CD14-positive monocyte (primary cell): Measurements from ENCODE around the gene CCN2. TPM values are rescaled to one million over a fixed set of nuclear protein-coding genes. Genes with fewer than 3 reads are reported as not detected.

ENCODE experiments used
- DNase-seq, 3 donors: peaks; one replicate each; pipeline ENCODE4 v3.0.0-alpha.2; 2011 to 2022
- H2AFZ ChIP-seq: 2 replicates; pipeline ENCODE4 v1.6.0; 2012; ENCODE audit warnings: mild to moderate bottlenecking, low read depth, low read length, inconsistent platforms; ENCODE audit not compliant: insufficient read depth, poor library complexity, severe bottlenecking
- H3K27ac ChIP-seq, 2 donors: 1 replicate in 1 of 2; 2 replicates in 1 of 2; pipeline ENCODE4 v1.5.1; 2012 to 2013; ENCODE audit warnings: low read length in 2 of 2, control low read depth in 1 of 2, inconsistent platforms in 1 of 2, low read depth in 1 of 2, mild to moderate bottlenecking in 1 of 2
- H3K27me3 ChIP-seq, 2 donors: one replicate each; pipeline versions ENCODE4 v1.6.0 to v1.6.1; 2011 to 2013; ENCODE audit warnings: low read length in 2 of 2; ENCODE audit not compliant: control insufficient read depth in 2 of 2, insufficient read depth in 2 of 2
- H3K36me3 ChIP-seq, 2 donors: replicated peaks in 1 of 2; 1 replicate in 1 of 2; 2 replicates in 1 of 2; pipeline versions ENCODE4 v1.5.1 to v1.6.1; 2012 to 2013; ENCODE audit warnings: low read length in 2 of 2, control low read depth in 1 of 2, inconsistent platforms in 1 of 2, mild to moderate bottlenecking in 1 of 2; ENCODE audit not compliant: insufficient read depth in 2 of 2, control insufficient read depth in 1 of 2
- H3K4me1 ChIP-seq, 2 donors: 1 replicate in 1 of 2; 2 replicates in 1 of 2; pipeline versions ENCODE4 v1.5.1 to v1.6.1; 2012 to 2013; ENCODE audit warnings: low read length in 2 of 2, control low read depth in 1 of 2, inconsistent platforms in 1 of 2, mild to moderate bottlenecking in 1 of 2, moderate library complexity in 1 of 2; ENCODE audit not compliant: insufficient read depth in 2 of 2, control insufficient read depth in 1 of 2
- H3K4me2 ChIP-seq: replicated peaks from 2 replicates; pipeline ENCODE3; 2012; ENCODE audit warnings: low read length, moderate library complexity, mild to moderate bottlenecking; ENCODE audit not compliant: poor library complexity, severe bottlenecking; ENCODE audit errors: extremely low read depth
- H3K4me3 ChIP-seq, 3 experiments: fragments of 200-600 bp in 1 of 3; sonication (generic) in 1 of 3; replicated peaks in 1 of 3; 1 replicate in 2 of 3; 2 replicates in 1 of 3; pipeline ENCODE4 v1.5.1; 2011 to 2013; ENCODE audit warnings: low read length in 3 of 3, mild to moderate bottlenecking in 3 of 3, control low read depth in 2 of 3, low read depth in 2 of 3, inconsistent platforms in 1 of 3, moderate library complexity in 1 of 3
- H3K79me2 ChIP-seq: 2 replicates; pipeline ENCODE4 v1.6.0; 2012; ENCODE audit warnings: mild to moderate bottlenecking, control low read depth, inconsistent platforms, low read length, moderate library complexity; ENCODE audit not compliant: insufficient read depth
- H3K9ac ChIP-seq: 2 replicates; pipeline ENCODE4 v1.6.0; 2017; ENCODE audit warnings: low read length, mild to moderate bottlenecking; ENCODE audit not compliant: insufficient read depth, poor library complexity, severe bottlenecking
- H3K9me3 ChIP-seq, 2 donors: replicated peaks in 1 of 2; 1 replicate in 1 of 2; 2 replicates in 1 of 2; pipeline versions ENCODE4 v1.5.1 to v1.6.1; 2012 to 2013; ENCODE audit warnings: low read length in 2 of 2, control low read depth in 1 of 2; ENCODE audit not compliant: control insufficient read depth in 1 of 2, insufficient read depth in 1 of 2
- H4K20me1 ChIP-seq: 2 replicates; pipeline ENCODE4 v1.6.0; 2012; ENCODE audit warnings: mild to moderate bottlenecking, low read length, control low read depth, moderate library complexity; ENCODE audit not compliant: insufficient read depth
- H3K27ac Mint-ChIP-seq, 7 donors: one replicate each; pipeline ENCODE4 v1.8.0; 2020; ENCODE audit warnings: mild to moderate bottlenecking in 7 of 7, mixed read lengths in 7 of 7, moderate library complexity in 6 of 7, inconsistent platforms in 2 of 7
- H3K27me3 Mint-ChIP-seq, 3 donors: one replicate each; pipeline ENCODE4 v1.8.0; 2021 to 2022; ENCODE audit warnings: low read depth in 3 of 3, mild to moderate bottlenecking in 3 of 3, mixed read lengths in 3 of 3, moderate library complexity in 3 of 3, inconsistent platforms in 1 of 3
- H3K36me3 Mint-ChIP-seq, 2 donors: one replicate each; pipeline ENCODE4 v1.8.0; 2020; ENCODE audit warnings: mixed read lengths in 2 of 2, inconsistent platforms in 1 of 2, mild to moderate bottlenecking in 1 of 2
- H3K4me1 Mint-ChIP-seq: one replicate; pipeline ENCODE4 v1.8.0; 2020; ENCODE audit warnings: mild to moderate bottlenecking, mixed read lengths
- H3K4me3 Mint-ChIP-seq, 2 donors: one replicate each; pipeline ENCODE4 v1.8.0; 2020; ENCODE audit warnings: mild to moderate bottlenecking in 2 of 2, mixed read lengths in 2 of 2, moderate library complexity in 1 of 2
- H3K9me3 Mint-ChIP-seq, 7 donors: one replicate each; pipeline ENCODE4 v1.8.0; 2020 to 2022; ENCODE audit warnings: mixed read lengths in 7 of 7, mild to moderate bottlenecking in 6 of 7, moderate library complexity in 6 of 7, inconsistent platforms in 2 of 7
- WGBS: methylation state at CpG from one replicate; pipeline ENCODE4 v1.1.5; 2013; ENCODE audit warnings: missing lambda C conversion rate; ENCODE audit not compliant: insufficient coverage; 5-methylcytosine and 5-hydroxymethylcytosine counted together
- intact Hi-C, 2 donors: fragments of 100-400 bp; cut with micrococcal nuclease; formaldehyde crosslinking; loops; one replicate each; pipeline versions ENCODE4 v1.15.0 to v1.15.1; 2023
- polyA plus RNA-seq, 3 donors: library from polyadenylated mRNA; depleted of rRNA in 1 of 3; unstranded in 2 of 3; stranded (reverse) in 1 of 3; fragments of 300-500 nt in 2 of 3; fragments of >200 nt in 1 of 3; fragmentation: Illumina TruSeq in 2 of 3; gene quantifications; 1 replicate in 2 of 3; 2 replicates in 1 of 3; pipeline ENCODE4 v1.2.3, GENCODE V29; 2012 to 2021
- TF ChIP-seq, protein P1 (sequence below): fragments of 200-600 bp; IDR thresholded peaks from one replicate; pipeline ENCODE4 v1.8.0; 2022; ENCODE audit warnings: antibody characterized with exemption, mild to moderate bottlenecking

The CCN2 gene
- polyA plus RNA-seq, 3 donors: not detected

DNA sequence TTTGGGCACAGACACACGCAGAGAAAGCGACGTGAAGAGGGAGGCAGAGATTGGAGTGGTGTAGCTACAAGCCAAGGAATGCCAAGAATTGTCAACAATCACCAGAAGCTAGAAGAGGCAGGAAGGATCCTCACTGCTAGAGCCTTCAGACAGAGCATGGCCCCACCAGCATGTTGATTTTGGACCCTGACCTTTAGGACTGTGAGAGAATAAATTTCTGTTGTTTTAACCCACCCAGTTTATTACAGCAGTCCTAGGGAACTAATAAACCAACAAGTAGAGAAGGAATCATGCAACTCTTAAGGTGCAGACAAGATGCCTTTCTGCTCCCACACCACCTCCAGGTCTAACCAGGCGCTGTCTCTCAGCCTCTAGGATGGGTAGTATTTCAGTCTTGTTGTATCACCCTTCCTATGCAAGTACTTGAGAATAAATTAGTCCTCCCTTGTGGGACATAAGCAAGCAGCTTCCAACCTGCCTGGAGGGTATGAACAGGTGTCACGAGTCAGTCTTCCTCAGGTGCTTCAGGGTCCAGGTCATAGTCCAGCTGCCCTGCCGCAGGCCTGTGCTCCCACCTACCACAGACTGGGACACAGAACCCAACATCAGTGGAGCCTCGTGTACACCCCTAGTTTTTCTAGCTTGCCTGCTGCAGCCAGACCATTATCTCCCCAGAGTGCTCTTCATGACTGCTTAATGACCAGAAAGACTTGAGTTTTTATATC lies 46.4 kb upstream of the CCN2 start:
- peaks cover 0 to 1% (median 0%) of the 10 kb centered on the region in 3 donors for H3K27me3 Mint-ChIP-seq
- TF ChIP-seq, protein P1, sequence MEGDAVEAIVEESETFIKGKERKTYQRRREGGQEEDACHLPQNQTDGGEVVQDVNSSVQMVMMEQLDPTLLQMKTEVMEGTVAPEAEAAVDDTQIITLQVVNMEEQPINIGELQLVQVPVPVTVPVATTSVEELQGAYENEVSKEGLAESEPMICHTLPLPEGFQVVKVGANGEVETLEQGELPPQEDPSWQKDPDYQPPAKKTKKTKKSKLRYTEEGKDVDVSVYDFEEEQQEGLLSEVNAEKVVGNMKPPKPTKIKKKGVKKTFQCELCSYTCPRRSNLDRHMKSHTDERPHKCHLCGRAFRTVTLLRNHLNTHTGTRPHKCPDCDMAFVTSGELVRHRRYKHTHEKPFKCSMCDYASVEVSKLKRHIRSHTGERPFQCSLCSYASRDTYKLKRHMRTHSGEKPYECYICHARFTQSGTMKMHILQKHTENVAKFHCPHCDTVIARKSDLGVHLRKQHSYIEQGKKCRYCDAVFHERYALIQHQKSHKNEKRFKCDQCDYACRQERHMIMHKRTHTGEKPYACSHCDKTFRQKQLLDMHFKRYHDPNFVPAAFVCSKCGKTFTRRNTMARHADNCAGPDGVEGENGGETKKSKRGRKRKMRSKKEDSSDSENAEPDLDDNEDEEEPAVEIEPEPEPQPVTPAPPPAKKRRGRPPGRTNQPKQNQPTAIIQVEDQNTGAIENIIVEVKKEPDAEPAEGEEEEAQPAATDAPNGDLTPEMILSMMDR: no peak
- no peaks in the 10 kb centered on the region for H3K36me3 ChIP-seq
- intact Hi-C loops: no loop called here
- H3K9me3 Mint-ChIP-seq: peaks cover 0 to 5% (median 0%) of the 10 kb centered on the region in 7 donors
- H3K4me1 Mint-ChIP-seq: no peaks in the 10 kb centered on the region
- WGBS: 100% methylated on average over 2 of the region's 7 CpGs
- no peak overlapping the region for H3K27ac Mint-ChIP-seq
- no peaks in the 10 kb centered on the region for H3K79me2 ChIP-seq
- no peak overlapping the region for H3K9ac ChIP-seq
- H3K4me2 ChIP-seq: no peak overlapping the region
- H3K4me3 ChIP-seq: no peak overlapping the region
- no peaks in the 10 kb centered on the region for H3K4me1 ChIP-seq
- no peak overlapping the region for H3K27ac ChIP-seq
- H3K9me3 ChIP-seq: no peaks in the 10 kb centered on the region
- H4K20me1 ChIP-seq: no peaks in the 10 kb centered on the region
- H3K36me3 Mint-ChIP-seq: no peaks in the 10 kb centered on the region
- H2AFZ ChIP-seq: no peak overlapping the region
- DNase-seq: no peak
- no peak overlapping the region for H3K4me3 Mint-ChIP-seq
- H3K27me3 ChIP-seq: no peaks in the 10 kb centered on the region

DNA sequence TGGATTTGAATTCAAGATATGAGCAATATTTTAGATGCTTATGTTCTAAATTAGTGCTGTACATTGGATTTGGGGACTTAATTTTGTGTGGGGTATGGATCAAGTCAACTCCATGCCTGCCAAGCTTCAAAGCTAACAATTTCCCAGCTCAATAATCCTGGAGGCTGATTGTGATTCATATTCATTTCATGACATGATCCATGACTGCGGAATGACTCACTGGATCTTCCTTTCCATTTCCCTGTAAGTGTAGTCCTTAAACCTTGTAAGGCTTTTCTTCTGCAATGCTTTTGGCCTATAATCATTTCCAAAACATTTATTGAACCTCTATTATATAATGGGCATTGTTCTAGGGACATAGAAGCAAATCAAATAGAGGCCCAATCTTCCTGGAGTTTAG lies 44.7 kb upstream of the CCN2 start:
- Histone ChIP-seq H2AFZ (no peak overlapping the region), H3K9me3 (no peaks in the 10 kb centered on the region), H3K4me1 (no peaks in the 10 kb centered on the region), H3K36me3 (no peaks in the 10 kb centered on the region), H3K27ac (no peak overlapping the region), H3K9ac (no peak overlapping the region), H4K20me1 (no peaks in the 10 kb centered on the region), H3K79me2 (no peaks in the 10 kb centered on the region), H3K4me3 (no peak overlapping the region), H3K27me3 (no peaks in the 10 kb centered on the region), H3K4me2 (no peak overlapping the region)
- H3K4me3 Mint-ChIP-seq: no peak overlapping the region
- TF ChIP-seq, protein P1: no peak
- H3K4me1 Mint-ChIP-seq: no peaks in the 10 kb centered on the region
- intact Hi-C loops: no loop called here
- H3K36me3 Mint-ChIP-seq: no peaks in the 10 kb centered on the region
- no peak overlapping the region for H3K27ac Mint-ChIP-seq
- peaks cover 0 to 1% (median 0%) of the 10 kb centered on the region in 3 donors for H3K27me3 Mint-ChIP-seq
- peaks cover 0 to 5% (median 0%) of the 10 kb centered on the region in 7 donors for H3K9me3 Mint-ChIP-seq
- WGBS: no CpG with 5 or more reads among the region's 1 CpG
- DNase-seq: no peak
